COLO829 (cell line): ENCODE results near the gene IMMP1L.

Experiments used
- DNase-seq: peaks from one replicate; pipeline ENCODE4 v3.0.0; 2012; ENCODE audit warnings: low spot score

IMMP1L gene

GRCh38 chr11:31474083-31474482 is 35.3 kb downstream of the IMMP1L start:
- no peak for DNase-seq

- no peak for DNase-seq
These were observed 45.0 kb downstream of the IMMP1L start for GRCh38 chr11:31464436-31464835.

- DNase-seq, result no peak
These were observed 54.2 kb downstream of the IMMP1L start for GRCh38 chr11:31455177-31455576.

- no peak for DNase-seq
These were observed 58.6 kb downstream of the IMMP1L start for GRCh38 chr11:31450841-31451240.

- no peak for DNase-seq
These were observed 60.4 kb downstream of the IMMP1L start for GRCh38 chr11:31449040-31449439.

GRCh38 chr11:31445621-31446020 is 63.8 kb downstream of the IMMP1L start:
- DNase-seq, result no peak

- DNase-seq, result no peak
These were observed 65.6 kb downstream of the IMMP1L start for GRCh38 chr11:31443802-31444201.

GRCh38 chr11:31442086-31442485 is 67.3 kb downstream of the IMMP1L start:
- no peak for DNase-seq

- DNase-seq, result no peak
These were observed 68.1 kb downstream of the IMMP1L start for GRCh38 chr11:31441296-31441695.

- DNase-seq, result no peak
These were observed 71.5 kb downstream of the IMMP1L start for GRCh38 chr11:31437742-31438435.

- DNase-seq, result no peak
These were observed 75.6 kb downstream of the IMMP1L start for GRCh38 chr11:31433851-31434250.

GRCh38 chr11:31424652-31425051 is 84.8 kb downstream of the IMMP1L start:
- peak; percentile 2 for DNase-seq

- DNase-seq, result no peak
These were observed 86.7 kb downstream of the IMMP1L start for GRCh38 chr11:31422703-31423102.

GRCh38 chr11:31421820-31422219 is 87.6 kb downstream of the IMMP1L start:
- DNase-seq, result no peak

- DNase-seq, result no peak
These were observed 89.8 kb downstream of the IMMP1L start for GRCh38 chr11:31419669-31420068.

GRCh38 chr11:31419138-31419537 is 90.3 kb downstream of the IMMP1L start:
- DNase-seq, result no peak

GRCh38 chr11:31417816-31418215 is 91.6 kb downstream of the IMMP1L start:
- no peak for DNase-seq

- DNase-seq, result no peak
These were observed 92.1 kb downstream of the IMMP1L start for GRCh38 chr11:31417357-31417756.

- DNase-seq, result no peak
These were observed 94.0 kb downstream of the IMMP1L start for GRCh38 chr11:31415435-31415834.

GRCh38 chr11:31414338-31414737 is 95.1 kb downstream of the IMMP1L start:
- no peak for DNase-seq

GRCh38 chr11:31412946-31413345 is 96.5 kb downstream of the IMMP1L start:
- DNase-seq, result peak; percentile 11

- no peak for DNase-seq
These were observed 101.2 kb downstream of the IMMP1L start for GRCh38 chr11:31408201-31408600.

GRCh38 chr11:31404614-31405013 is 104.8 kb downstream of the IMMP1L start:
- DNase-seq, result no peak

- DNase-seq, result peak; percentile 28
These were observed 112.1 kb downstream of the IMMP1L start for GRCh38 chr11:31397239-31397834.
